HK-2 (cell line): ENCODE measurements around the gene KASH5.
A peak's percentile ranks its signal among the peaks of the same experiment; 100 is the strongest.

Experiments used
- DNase-seq: peaks from one replicate; pipeline ENCODE4 v3.0.0-alpha.2; 2018; ENCODE audit not compliant: unreplicated experiment

Gene KASH5

GRCh38 chr19:49387936-49388372, at the start of gene KASH5:
Gene KASH5 (plus strand): TSS chr19:49388249. CDS start chr19:49390884, 2,635 bp downstream.
- DNase-seq = no peak

- DNase-seq = peak; percentile 45
Measured at GRCh38 chr19:49338691-49339300, 49.3 kb upstream of the KASH5 start.

GRCh38 chr19:49339301-49340068, 48.6 kb upstream of the KASH5 start:
- peak; percentile 82 for DNase-seq

GRCh38 chr19:49340069-49340864, 47.8 kb upstream of the KASH5 start:
- peak; percentile 60 for DNase-seq

- DNase-seq = no peak
Measured at GRCh38 chr19:49340865-49341718, 47.0 kb upstream of the KASH5 start.

- DNase-seq = no peak
Measured at GRCh38 chr19:49342291-49342721, 45.7 kb upstream of the KASH5 start.

GRCh38 chr19:49343123-49343522, 44.9 kb upstream of the KASH5 start:
- DNase-seq = no peak

- DNase-seq = no peak
Measured at GRCh38 chr19:49344505-49345423, 43.3 kb upstream of the KASH5 start.

- DNase-seq = no peak
Measured at GRCh38 chr19:49347191-49347590, 40.9 kb upstream of the KASH5 start.

GRCh38 chr19:49347835-49348234, 40.2 kb upstream of the KASH5 start:
- DNase-seq = peak; percentile 27

GRCh38 chr19:49348305-49349189, 39.5 kb upstream of the KASH5 start:
- DNase-seq = no peak

GRCh38 chr19:49349567-49349966, 38.5 kb upstream of the KASH5 start:
- DNase-seq = no peak

- no peak for DNase-seq
Measured at GRCh38 chr19:49355909-49356353, 32.1 kb upstream of the KASH5 start.

- DNase-seq = no peak
Measured at GRCh38 chr19:49356382-49356781, 31.7 kb upstream of the KASH5 start.

- DNase-seq = no peak
Measured at GRCh38 chr19:49357186-49357585, 30.9 kb upstream of the KASH5 start.

GRCh38 chr19:49359851-49360820, 27.9 kb upstream of the KASH5 start:
- no peak for DNase-seq

- DNase-seq = peak; percentile 80
Measured at GRCh38 chr19:49361438-49362047, 26.5 kb upstream of the KASH5 start.
